IMR-90 (cell line): Measurements from ENCODE around the gene ABHD10. TPM values are rescaled to one million over a fixed set of nuclear protein-coding genes. Genes with fewer than 3 reads are reported as not detected.

Source experiments
- ATAC-seq: fragments of 200-7000 bp; cut with Tn5 transposase; 2 replicates; pipeline ENCODE4 v1.9.1; 2020; ENCODE audit warnings: low read depth, mild to moderate bottlenecking, moderate library complexity
- BruUV-seq: library from RNA; stranded (reverse); fragments of 400-500 nt; replicated peaks from 2 replicates; lab custom pipeline; 2021; lab: Mats Ljungman, UMichigan
- CTCF ChIA-PET: fragments of 300-600 bp; formaldehyde crosslinking; extraction: SDS; loops from one replicate; lab custom pipeline; 2021; ENCODE audit warnings: antibody characterized with exemption; lab: Yijun Ruan, JAX
- POLR2A ChIA-PET: fragments of 300-600 bp; sonication (Branson Sonifier 250); formaldehyde crosslinking; loops from one replicate; lab custom pipeline; 2022; ENCODE audit warnings: antibody characterized with exemption; ENCODE audit not compliant: unreplicated experiment; lab: Charles Lee
- DNase-seq: peaks from one replicate; pipeline ENCODE4 v3.0.0; 2013
- H2AFZ ChIP-seq: replicated peaks from 2 replicates; pipeline ENCODE3; 2013; ENCODE audit warnings: low read length, mild to moderate bottlenecking; ENCODE audit not compliant: poor library complexity
- H2AK5ac ChIP-seq: 2 replicates; pipeline ENCODE4 v1.6.1; 2013; ENCODE audit warnings: low read depth, low read length, inconsistent platforms
- H2AK9ac ChIP-seq: replicated peaks from 2 replicates; pipeline ENCODE3; 2013; ENCODE audit warnings: mild to moderate bottlenecking, low read depth, low read length, moderate library complexity; ENCODE audit not compliant: poor library complexity
- H2BK120ac ChIP-seq: 2 replicates; pipeline ENCODE4 v1.6.1; 2013; ENCODE audit warnings: low read depth, low read length, inconsistent platforms
- H2BK15ac ChIP-seq: 3 replicates; pipeline ENCODE4 v1.6.1; 2013; ENCODE audit warnings: low read depth, low read length, inconsistent platforms
- H2BK20ac ChIP-seq: 2 replicates; pipeline ENCODE4 v1.6.1; 2013; ENCODE audit warnings: low read depth, mild to moderate bottlenecking, inconsistent platforms, low read length, moderate library complexity
- H2BK5ac ChIP-seq: 2 replicates; pipeline ENCODE4 v1.6.1; 2013; ENCODE audit warnings: mild to moderate bottlenecking, low read depth, low read length, inconsistent platforms; ENCODE audit not compliant: poor library complexity, severe bottlenecking
- H3K14ac ChIP-seq: replicated peaks from 2 replicates; pipeline ENCODE4 v1.6.1; 2013; ENCODE audit warnings: low read depth, low read length, inconsistent platforms
- H3K18ac ChIP-seq: 2 replicates; pipeline ENCODE4 v1.6.1; 2013; ENCODE audit warnings: low read depth, low read length, control low read depth
- H3K23ac ChIP-seq: 2 replicates; pipeline ENCODE4 v1.6.1; 2013; ENCODE audit warnings: low read depth, low read length, inconsistent platforms
- H3K27ac ChIP-seq: 2 replicates; pipeline ENCODE4 v1.5.1; 2013; ENCODE audit warnings: mild to moderate bottlenecking, control low read depth, low read length; ENCODE audit not compliant: insufficient read depth
- H3K27me3 ChIP-seq: 2 replicates; pipeline ENCODE4 v1.6.1; 2013; ENCODE audit warnings: low read length; ENCODE audit not compliant: control insufficient read depth, insufficient read depth
- H3K36me3 ChIP-seq: 2 replicates; pipeline ENCODE4 v1.6.1; 2013; ENCODE audit warnings: low read length, mixed read lengths; ENCODE audit not compliant: control insufficient read depth, insufficient read depth
- H3K4ac ChIP-seq: 2 replicates; pipeline ENCODE4 v1.6.1; 2013; ENCODE audit warnings: low read depth, low read length, inconsistent platforms
- H3K4me1 ChIP-seq: 2 replicates; pipeline ENCODE4 v1.6.1; 2013; ENCODE audit warnings: low read length, mixed read lengths; ENCODE audit not compliant: control insufficient read depth, insufficient read depth
- H3K4me2 ChIP-seq: 2 replicates; pipeline ENCODE4 v1.6.1; 2013; ENCODE audit warnings: low read depth, mild to moderate bottlenecking, control low read depth, low read length, moderate library complexity
- H3K4me3 ChIP-seq: 2 replicates; pipeline ENCODE4 v1.5.1; 2013; ENCODE audit warnings: low read depth, mild to moderate bottlenecking, control low read depth, low read length, moderate library complexity; ENCODE audit not compliant: insufficient read depth
- H3K56ac ChIP-seq: 2 replicates; pipeline ENCODE4 v1.6.1; 2013; ENCODE audit warnings: low read length, inconsistent platforms; ENCODE audit not compliant: insufficient read depth; ENCODE audit errors: extremely low read depth
- H3K79me1 ChIP-seq, 2 experiments: 2 replicates each; pipeline ENCODE4 v1.6.1; 2013; ENCODE audit warnings: low read length in 2 of 2, inconsistent platforms in 1 of 2, low read depth in 1 of 2
- H3K9ac ChIP-seq: 2 replicates; pipeline ENCODE4 v1.6.1; 2013; ENCODE audit warnings: low read depth, low read length, control low read depth
- H3K9me1 ChIP-seq: 2 replicates; pipeline ENCODE4 v1.6.1; 2013; ENCODE audit warnings: low read length, inconsistent platforms; ENCODE audit not compliant: insufficient read depth
- H3K9me3 ChIP-seq: 2 replicates; pipeline ENCODE4 v1.6.1; 2013; ENCODE audit warnings: low read length; ENCODE audit not compliant: control insufficient read depth, insufficient read depth
- H4K20me1 ChIP-seq: 2 replicates; pipeline ENCODE4 v1.6.1; 2013; ENCODE audit warnings: low read length, inconsistent platforms; ENCODE audit not compliant: insufficient read depth
- H4K5ac ChIP-seq: 2 replicates; pipeline ENCODE4 v1.6.1; 2013; ENCODE audit warnings: mild to moderate bottlenecking, low read depth, low read length, control low read depth
- H4K8ac ChIP-seq, 2 experiments: 2 replicates each; pipeline ENCODE4 v1.6.1; 2013; ENCODE audit warnings: low read depth in 2 of 2, low read length in 2 of 2, control low read depth in 1 of 2, inconsistent platforms in 1 of 2
- H4K91ac ChIP-seq: 2 replicates; pipeline ENCODE4 v1.6.1; 2013; ENCODE audit warnings: low read depth, low read length, inconsistent platforms; ENCODE audit not compliant: insufficient read depth
- BHLHE40 ChIP-seq: fragments of 150-350 bp; IDR thresholded peaks from 2 replicates; pipeline ENCODE4 v1.6.1; 2016; ENCODE audit warnings: mild to moderate bottlenecking, low read depth, low read length
- CEBPB ChIP-seq: IDR thresholded peaks from 2 replicates; pipeline ENCODE4 v1.6.1; 2012; ENCODE audit warnings: low read depth, low read length, improper control_type of control experiment
- CHD1 ChIP-seq: IDR thresholded peaks from 2 replicates; pipeline ENCODE4 v1.6.1; 2012; ENCODE audit warnings: low read depth, low read length, improper control_type of control experiment
- CTCF ChIP-seq: conservative IDR thresholded peaks from 2 replicates; pipeline ENCODE4 v1.5.1; 2012; ENCODE audit warnings: mild to moderate bottlenecking, low read depth, low read length, improper control_type of control experiment
- ELK1 ChIP-seq: fragments of 150-350 bp; IDR thresholded peaks from 2 replicates; pipeline ENCODE4 v1.6.1; 2016; ENCODE audit warnings: low read depth, mild to moderate bottlenecking, low read length, moderate library complexity, borderline replicate concordance
- FOS ChIP-seq: fragments of 150-350 bp; IDR thresholded peaks from 2 replicates; pipeline ENCODE4 v1.6.1; 2016; ENCODE audit warnings: low read depth, low read length
- MAFK ChIP-seq: IDR thresholded peaks from 2 replicates; pipeline ENCODE4 v1.6.1; 2012; ENCODE audit warnings: low read depth, low read length, improper control_type of control experiment
- MAZ ChIP-seq: IDR thresholded peaks from 2 replicates; pipeline ENCODE4 v1.6.1; 2012; ENCODE audit warnings: low read depth, mild to moderate bottlenecking, low read length, improper control_type of control experiment, moderate library complexity, borderline replicate concordance
- MXI1 ChIP-seq: IDR thresholded peaks from 2 replicates; pipeline ENCODE4 v1.6.1; 2012; ENCODE audit warnings: low read depth, mild to moderate bottlenecking, low read length, moderate library complexity, borderline replicate concordance
- NFE2L2 ChIP-seq: fragments of 150-350 bp; IDR thresholded peaks from 2 replicates; pipeline ENCODE4 v1.6.1; 2016; ENCODE audit warnings: low read depth, mild to moderate bottlenecking, low read length
- POLR2A ChIP-seq: IDR thresholded peaks from 2 replicates; pipeline ENCODE4 v1.6.1; 2012; ENCODE audit warnings: mild to moderate bottlenecking, low read depth, low read length
- RAD21 ChIP-seq: IDR thresholded peaks from 2 replicates; pipeline ENCODE4 v1.6.1; 2012; ENCODE audit warnings: low read length, improper control_type of control experiment
- RCOR1 ChIP-seq: IDR thresholded peaks from 2 replicates; pipeline ENCODE4 v1.6.1; 2012; ENCODE audit warnings: mild to moderate bottlenecking, low read length, improper control_type of control experiment; ENCODE audit not compliant: insufficient replicate concordance
- RFX5 ChIP-seq: IDR thresholded peaks from 2 replicates; pipeline ENCODE4 v1.8.0; 2012; ENCODE audit warnings: low read depth, mild to moderate bottlenecking, low read length, moderate library complexity
- SMC3 ChIP-seq: fragments of 150-350 bp; IDR thresholded peaks from 2 replicates; pipeline ENCODE4 v1.6.1; 2016; ENCODE audit warnings: low read depth, mild to moderate bottlenecking, antibody characterized with exemption, low read length, moderate library complexity
- WGBS, 2 experiments: methylation state at CpG; one replicate each; pipeline versions ENCODE4 v1.1.5 to v1.1.7; 2013; ENCODE audit warnings: missing lambda C conversion rate in 2 of 2; ENCODE audit not compliant: insufficient read length in 1 of 2; ENCODE audit errors: extremely low coverage in 2 of 2; 5-methylcytosine and 5-hydroxymethylcytosine counted together
- dilution Hi-C: fragments of 300-500 bp; cut with HindIII; formaldehyde crosslinking; loops from one replicate; pipeline ENCODE4 v1.14.3; 2018; ENCODE audit warnings: low sequenced_read_pairs; ENCODE audit not compliant: unreplicated experiment
- in situ Hi-C: fragments of 300-500 bp; cut with MboI; formaldehyde crosslinking; loops from 3 replicates; pipeline ENCODE4 v1.14.3; 2019; ENCODE audit warnings: low sequenced_read_pairs, inconsistent platforms, mixed read lengths
- intact Hi-C: fragments of 100-400 bp; cut with micrococcal nuclease; formaldehyde crosslinking; loops from 2 replicates; pipeline ENCODE4 v1.10.0; 2022
- polyA plus RNA-seq, 3 experiments: library from polyadenylated mRNA; depleted of rRNA; stranded (reverse); fragments of >200 nt; gene quantifications; 2 replicates each; pipeline ENCODE4 v1.2.3, GENCODE V29; 2012; ENCODE audit warnings: low replicate concordance in 1 of 3
- total RNA-seq: library from RNA; depleted of rRNA; stranded (reverse); fragments of >200 nt; gene quantifications from 2 replicates; pipeline ENCODE4 v1.2.3, GENCODE V29; 2012
- TF ChIP-seq, protein P1 (sequence below): fragments of 150-350 bp; IDR thresholded peaks from 2 replicates; pipeline ENCODE4 v1.6.1; 2017; ENCODE audit warnings: mild to moderate bottlenecking, antibody characterized with exemption, low read length, low read depth

ABHD10 gene
- total and polyA plus RNA-seq, 2 of the 4 experiments (the other 2 are of a cell fraction) = 24.7 to 57.2 TPM

DNA sequence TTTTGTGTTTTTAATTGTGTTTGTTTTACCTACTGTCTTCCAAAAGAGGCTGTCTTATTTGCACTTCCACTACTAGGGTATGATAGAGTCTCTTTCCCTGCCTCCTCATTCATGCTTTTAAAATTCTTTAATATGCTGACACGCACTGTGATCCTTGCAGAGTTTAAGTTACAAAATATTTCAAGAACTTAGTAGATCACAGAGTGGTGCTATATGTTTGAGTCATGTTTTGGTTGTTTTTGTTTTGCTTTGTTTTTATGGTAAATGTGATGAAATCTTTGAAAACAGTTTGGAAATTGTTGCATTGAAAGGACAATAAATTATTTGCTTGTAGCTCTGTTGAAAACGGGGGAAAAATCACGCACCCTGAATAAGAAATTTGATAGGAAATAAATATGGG is 5.9 kb upstream of the ABHD10 start:
- H3K9me1 ChIP-seq = no peaks in the 10 kb centered on the region
- in situ Hi-C loops (loop anchor here (5.0 to 25.0 kb wide), 2 partner anchors 256 to 386 kb away; partner anchors contain the start of gene ZBED2), dilution Hi-C loops (loop anchor here (25.0 kb wide), 1 partner anchor 261 kb away; no protein-coding TSS in a partner anchor), intact Hi-C loops (no loop called here)
- ChIA-PET POLR2A (no interaction called here), CTCF (no interaction called here)
- peaks cover 3% of the 10 kb centered on the region for H3K36me3 ChIP-seq
- no peak overlapping the region for H3K4me3 ChIP-seq
- no peak overlapping the region for H4K5ac ChIP-seq
- no peak overlapping the region for H4K91ac ChIP-seq
- H3K23ac ChIP-seq = no peak overlapping the region
- H2BK20ac ChIP-seq = no peak overlapping the region
- no peaks in the 10 kb centered on the region for H3K4me1 ChIP-seq
- no peak overlapping the region for H3K56ac ChIP-seq
- H2AK5ac ChIP-seq = no peak overlapping the region
- TF ChIP-seq CTCF (no peak), CEBPB (no peak), POLR2A (no peak), BHLHE40 (no peak), RCOR1 (no peak), CHD1 (no peak), SMC3 (no peak), MXI1 (no peak), NFE2L2 (no peak), RFX5 (no peak), ELK1 (no peak), MAZ (no peak), MAFK (no peak), RAD21 (no peak), FOS (no peak)
- TF ChIP-seq, protein P1, sequence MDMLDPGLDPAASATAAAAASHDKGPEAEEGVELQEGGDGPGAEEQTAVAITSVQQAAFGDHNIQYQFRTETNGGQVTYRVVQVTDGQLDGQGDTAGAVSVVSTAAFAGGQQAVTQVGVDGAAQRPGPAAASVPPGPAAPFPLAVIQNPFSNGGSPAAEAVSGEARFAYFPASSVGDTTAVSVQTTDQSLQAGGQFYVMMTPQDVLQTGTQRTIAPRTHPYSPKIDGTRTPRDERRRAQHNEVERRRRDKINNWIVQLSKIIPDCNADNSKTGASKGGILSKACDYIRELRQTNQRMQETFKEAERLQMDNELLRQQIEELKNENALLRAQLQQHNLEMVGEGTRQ = no peak
- H3K4ac ChIP-seq = no peak overlapping the region
- no peak overlapping the region for H2AK9ac ChIP-seq
- no peak overlapping the region for H3K14ac ChIP-seq
- H2BK5ac ChIP-seq = no peak overlapping the region
- no peak overlapping the region for H3K9ac ChIP-seq
- no peak overlapping the region for H2BK15ac ChIP-seq
- H3K79me1 ChIP-seq = no peaks in the 10 kb centered on the region
- no peaks in the 10 kb centered on the region for H3K9me3 ChIP-seq
- no peak overlapping the region for H2AFZ ChIP-seq
- BruUV-seq = no TSS peak
- H2BK120ac ChIP-seq = no peak overlapping the region
- no peak overlapping the region for H3K27ac ChIP-seq
- no peak overlapping the region for H4K8ac ChIP-seq
- no peaks in the 10 kb centered on the region for H3K27me3 ChIP-seq
- DNase-seq (no peak), ATAC-seq (no peak)
- no peaks in the 10 kb centered on the region for H4K20me1 ChIP-seq
- H3K18ac ChIP-seq = no peak overlapping the region
- no CpG with 5 or more reads among the region's 3 CpGs for WGBS, 2 experiments
- H3K4me2 ChIP-seq = no peak overlapping the region
